ENCODE data around the gene SLC25A3.
"Not testable (repeated sequence)": the region's sequence is repeated elsewhere in the genome, so short reads cannot be mapped to it uniquely, and the experiment has no call there.

SLC25A3 gene

DNA sequence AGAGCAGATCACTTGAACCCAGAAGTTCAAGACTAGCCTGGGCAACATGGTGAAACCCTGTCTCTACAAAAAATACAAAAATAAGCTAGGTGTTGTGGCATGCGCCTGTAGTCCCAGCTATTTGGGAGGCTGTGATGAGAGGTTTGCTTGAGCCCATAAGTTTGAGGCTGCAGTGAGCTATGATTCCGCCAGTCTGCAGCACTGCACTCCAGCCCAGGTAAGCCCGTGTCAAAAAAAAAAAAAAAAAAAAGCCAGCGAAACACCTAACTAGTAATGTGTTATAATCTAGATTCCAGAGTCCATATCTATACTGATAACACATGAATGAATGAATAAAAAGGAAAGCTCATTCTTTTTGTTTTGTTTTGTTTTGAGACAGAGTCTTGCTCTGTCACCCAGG lies 18.5 kb upstream of the SLC25A3 start:
- H3K4me1 ChIP-seq (ENCODE audit: control insufficient read depth in 2 of 2, insufficient read depth in 2 of 2, low read length in 2 of 2), result peaks cover 0 to 21% of the 10 kb centered on the region in 2 donors
- H3K9ac ChIP-seq (ENCODE audit: low read depth in 1 of 2, low read length in 2 of 2), result no peak overlapping the region
- no peaks in the 10 kb centered on the region for H3K9me3 ChIP-seq (ENCODE audit: control insufficient read depth in 2 of 2, low read length in 2 of 2)
- no peak overlapping the region for H3K4me3 ChIP-seq (ENCODE audit: low read length in 2 of 2)
- no peaks in the 10 kb centered on the region for H3K27me3 ChIP-seq (ENCODE audit: control insufficient read depth in 2 of 2, insufficient read depth in 2 of 2, low read length in 2 of 2)
- no peaks in the 10 kb centered on the region for H3K36me3 ChIP-seq (ENCODE audit: control insufficient read depth in 2 of 2, insufficient read depth in 2 of 2, low read length in 2 of 2)
- peak overlapping the region; percentile 26 to 32 for H3K27ac ChIP-seq (ENCODE audit: low read depth in 2 of 2, low read length in 2 of 2)

DNA sequence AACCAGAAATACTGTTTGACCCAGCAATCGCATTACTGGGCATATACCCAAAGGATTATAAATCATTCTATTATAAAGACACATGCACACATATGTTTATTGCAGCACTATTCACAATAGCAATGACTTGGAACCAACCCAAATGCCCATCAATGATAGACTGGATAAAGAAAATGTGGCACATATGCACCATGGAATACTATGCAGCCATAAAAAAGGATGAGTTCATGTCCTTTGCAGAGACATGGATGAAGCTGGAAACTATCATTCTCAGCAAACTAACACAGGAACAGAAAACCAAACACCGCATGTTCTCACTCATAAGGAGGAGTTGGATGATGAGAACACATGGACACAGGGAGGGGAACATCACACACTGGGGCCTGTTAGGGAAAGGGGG lies 16.7 kb upstream of the SLC25A3 start:
- H3K36me3 ChIP-seq (ENCODE audit: control insufficient read depth in 2 of 2, insufficient read depth in 2 of 2, low read length in 2 of 2); H3K27ac ChIP-seq (ENCODE audit: low read depth in 2 of 2, low read length in 2 of 2); H3K9ac ChIP-seq (ENCODE audit: low read depth in 1 of 2, low read length in 2 of 2); H3K4me3 ChIP-seq (ENCODE audit: low read length in 2 of 2); H3K27me3 ChIP-seq (ENCODE audit: control insufficient read depth in 2 of 2, insufficient read depth in 2 of 2, low read length in 2 of 2); H3K9me3 ChIP-seq (ENCODE audit: control insufficient read depth in 2 of 2, low read length in 2 of 2): not testable (repeated sequence)
- H3K4me1 ChIP-seq (ENCODE audit: control insufficient read depth in 2 of 2, insufficient read depth in 2 of 2, low read length in 2 of 2), result peaks cover 0 to 21% of the 10 kb centered on the region in 2 donors

DNA sequence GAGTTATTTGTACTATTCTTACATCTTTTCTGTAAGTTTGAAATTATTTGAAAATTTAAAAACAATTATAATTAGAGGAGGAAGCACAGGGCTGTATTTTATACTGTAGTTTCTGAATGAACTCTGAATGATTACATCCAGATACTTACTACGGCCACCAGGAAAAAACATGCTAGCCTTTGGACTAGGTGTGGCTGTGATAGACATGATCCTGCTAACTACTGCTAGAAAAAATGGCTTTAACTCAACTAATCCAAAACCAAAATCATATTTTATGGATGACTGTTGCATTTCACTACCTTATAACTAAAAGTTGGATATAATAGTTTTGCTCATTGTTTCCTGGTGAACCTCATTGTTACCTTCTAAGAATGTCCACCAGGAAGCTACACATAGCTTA lies 15.1 kb upstream of the SLC25A3 start:
- H3K4me1 ChIP-seq (ENCODE audit: control insufficient read depth in 2 of 2, insufficient read depth in 2 of 2, low read length in 2 of 2), result peaks cover 0 to 19% of the 10 kb centered on the region in 2 donors
- no peaks in the 10 kb centered on the region for H3K9me3 ChIP-seq (ENCODE audit: control insufficient read depth in 2 of 2, low read length in 2 of 2)
- no peak overlapping the region for H3K9ac ChIP-seq (ENCODE audit: low read depth in 1 of 2, low read length in 2 of 2)
- H3K4me3 ChIP-seq (ENCODE audit: low read length in 2 of 2), result no peak overlapping the region
- H3K27ac ChIP-seq (ENCODE audit: low read depth in 2 of 2, low read length in 2 of 2), result peak overlapping the region; percentile 76 to 90
- H3K36me3 ChIP-seq (ENCODE audit: control insufficient read depth in 2 of 2, insufficient read depth in 2 of 2, low read length in 2 of 2), result no peaks in the 10 kb centered on the region
- H3K27me3 ChIP-seq (ENCODE audit: control insufficient read depth in 2 of 2, insufficient read depth in 2 of 2, low read length in 2 of 2), result no peaks in the 10 kb centered on the region

DNA sequence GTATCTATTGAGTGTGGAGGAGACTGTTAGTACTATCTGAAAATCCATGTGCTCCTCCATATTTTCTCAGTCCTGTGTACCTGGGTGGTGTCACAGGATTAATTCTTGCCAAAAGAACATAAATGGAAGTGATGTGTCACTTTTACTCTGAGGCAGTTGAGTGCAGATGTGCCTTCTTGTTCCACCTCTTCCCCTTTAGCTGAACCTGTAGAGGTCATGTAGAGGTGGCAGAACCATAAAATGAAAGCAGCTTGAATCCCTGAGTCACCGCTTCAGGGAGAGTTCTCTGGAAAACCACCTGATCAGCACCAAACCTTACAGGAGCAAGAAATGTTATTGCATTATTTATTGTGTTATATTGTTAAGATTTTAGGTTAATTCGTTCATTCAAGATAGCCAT lies 14.7 kb upstream of the SLC25A3 start:
- Histone ChIP-seq H3K9ac (ENCODE audit: low read depth in 1 of 2, low read length in 2 of 2) (no peak overlapping the region), H3K4me3 (ENCODE audit: low read length in 2 of 2) (no peak overlapping the region), H3K4me1 (ENCODE audit: control insufficient read depth in 2 of 2, insufficient read depth in 2 of 2, low read length in 2 of 2) (peaks cover 0 to 19% of the 10 kb centered on the region in 2 donors), H3K9me3 (ENCODE audit: control insufficient read depth in 2 of 2, low read length in 2 of 2) (no peaks in the 10 kb centered on the region), H3K27me3 (ENCODE audit: control insufficient read depth in 2 of 2, insufficient read depth in 2 of 2, low read length in 2 of 2) (no peaks in the 10 kb centered on the region), H3K36me3 (ENCODE audit: control insufficient read depth in 2 of 2, insufficient read depth in 2 of 2, low read length in 2 of 2) (no peaks in the 10 kb centered on the region), H3K27ac (ENCODE audit: low read depth in 2 of 2, low read length in 2 of 2) (peak overlapping the region; percentile 76 to 90)

DNA sequence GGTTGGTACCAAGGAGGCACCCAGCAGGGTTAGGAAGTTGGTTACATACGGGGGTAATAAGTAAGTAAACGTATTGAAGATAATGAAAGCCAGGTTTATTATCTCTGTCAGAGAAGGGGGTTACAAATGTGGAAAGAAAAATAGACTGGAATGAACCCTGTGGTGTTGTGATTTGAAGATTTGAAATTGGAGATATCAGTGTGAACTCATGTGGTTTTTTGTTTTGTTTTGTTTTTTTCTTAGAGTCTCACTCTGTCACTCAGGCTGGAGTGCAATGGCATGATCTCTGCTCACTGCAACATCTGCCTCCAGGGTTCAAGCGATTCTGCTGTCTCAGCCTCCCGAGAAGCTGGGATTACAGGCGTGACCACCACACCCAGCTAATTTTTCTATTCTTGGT lies 14.1 kb upstream of the SLC25A3 start:
- Histone ChIP-seq H3K36me3 (ENCODE audit: control insufficient read depth in 2 of 2, insufficient read depth in 2 of 2, low read length in 2 of 2) (no peaks in the 10 kb centered on the region), H3K9me3 (ENCODE audit: control insufficient read depth in 2 of 2, low read length in 2 of 2) (no peaks in the 10 kb centered on the region), H3K27me3 (ENCODE audit: control insufficient read depth in 2 of 2, insufficient read depth in 2 of 2, low read length in 2 of 2) (no peaks in the 10 kb centered on the region), H3K9ac (ENCODE audit: low read depth in 1 of 2, low read length in 2 of 2) (no peak overlapping the region), H3K4me3 (ENCODE audit: low read length in 2 of 2) (no peak overlapping the region), H3K4me1 (ENCODE audit: control insufficient read depth in 2 of 2, insufficient read depth in 2 of 2, low read length in 2 of 2) (peaks cover 0 to 18% of the 10 kb centered on the region in 2 donors), H3K27ac (ENCODE audit: low read depth in 2 of 2, low read length in 2 of 2) (peak overlapping the region in 1 of 2 donors; percentile 57)

DNA sequence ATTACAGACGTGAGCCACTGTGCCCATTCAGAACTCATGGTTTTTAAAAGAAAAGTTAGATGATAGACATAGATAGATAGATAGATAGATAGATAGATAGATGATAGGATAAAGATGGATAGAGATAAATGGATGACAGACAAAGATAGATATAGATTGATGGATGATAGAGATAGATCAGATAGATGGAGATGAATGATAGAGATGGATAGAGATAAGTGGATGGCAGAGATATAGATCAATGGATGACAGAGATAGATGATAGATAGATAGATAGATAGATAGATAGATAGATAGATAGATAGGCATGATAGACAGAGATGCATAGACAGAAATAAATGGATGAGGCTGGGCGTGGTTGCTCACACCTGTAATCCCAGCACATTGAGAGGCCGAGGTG lies 13.7 kb upstream of the SLC25A3 start:
- Histone ChIP-seq H3K4me3 (ENCODE audit: low read length in 2 of 2) (no peak overlapping the region), H3K36me3 (ENCODE audit: control insufficient read depth in 2 of 2, insufficient read depth in 2 of 2, low read length in 2 of 2) (no peaks in the 10 kb centered on the region), H3K27me3 (ENCODE audit: control insufficient read depth in 2 of 2, insufficient read depth in 2 of 2, low read length in 2 of 2) (no peaks in the 10 kb centered on the region), H3K27ac (ENCODE audit: low read depth in 2 of 2, low read length in 2 of 2) (no peak overlapping the region), H3K4me1 (ENCODE audit: control insufficient read depth in 2 of 2, insufficient read depth in 2 of 2, low read length in 2 of 2) (peaks cover 0 to 14% of the 10 kb centered on the region in 2 donors), H3K9me3 (ENCODE audit: control insufficient read depth in 2 of 2, low read length in 2 of 2) (no peaks in the 10 kb centered on the region), H3K9ac (ENCODE audit: low read depth in 1 of 2, low read length in 2 of 2) (no peak overlapping the region)

DNA sequence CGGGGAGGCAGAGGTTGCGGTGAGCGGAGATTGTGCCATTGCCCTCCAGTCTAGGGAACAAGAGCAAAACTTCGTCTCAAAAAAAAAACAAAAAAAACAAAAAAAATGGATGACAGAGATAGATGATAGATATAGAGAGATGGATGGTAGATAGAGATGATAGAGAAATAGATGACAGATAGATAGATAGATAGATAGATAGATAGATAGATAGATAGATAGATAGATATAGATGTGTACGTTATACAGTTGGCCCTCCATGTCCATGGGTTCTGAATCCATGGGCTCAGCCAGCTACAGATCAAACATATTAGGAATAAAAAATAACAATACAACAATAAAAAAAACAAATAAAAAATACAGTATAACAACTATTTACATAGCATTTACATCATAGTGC lies 12.8 kb upstream of the SLC25A3 start:
- Histone ChIP-seq H3K27ac (ENCODE audit: low read depth in 2 of 2, low read length in 2 of 2) (no peak overlapping the region), H3K4me3 (ENCODE audit: low read length in 2 of 2) (no peak overlapping the region), H3K9ac (ENCODE audit: low read depth in 1 of 2, low read length in 2 of 2) (no peak overlapping the region), H3K27me3 (ENCODE audit: control insufficient read depth in 2 of 2, insufficient read depth in 2 of 2, low read length in 2 of 2) (no peaks in the 10 kb centered on the region), H3K36me3 (ENCODE audit: control insufficient read depth in 2 of 2, insufficient read depth in 2 of 2, low read length in 2 of 2) (no peaks in the 10 kb centered on the region), H3K9me3 (ENCODE audit: control insufficient read depth in 2 of 2, low read length in 2 of 2) (no peaks in the 10 kb centered on the region), H3K4me1 (ENCODE audit: control insufficient read depth in 2 of 2, insufficient read depth in 2 of 2, low read length in 2 of 2) (peaks cover 0 to 12% of the 10 kb centered on the region in 2 donors)

DNA sequence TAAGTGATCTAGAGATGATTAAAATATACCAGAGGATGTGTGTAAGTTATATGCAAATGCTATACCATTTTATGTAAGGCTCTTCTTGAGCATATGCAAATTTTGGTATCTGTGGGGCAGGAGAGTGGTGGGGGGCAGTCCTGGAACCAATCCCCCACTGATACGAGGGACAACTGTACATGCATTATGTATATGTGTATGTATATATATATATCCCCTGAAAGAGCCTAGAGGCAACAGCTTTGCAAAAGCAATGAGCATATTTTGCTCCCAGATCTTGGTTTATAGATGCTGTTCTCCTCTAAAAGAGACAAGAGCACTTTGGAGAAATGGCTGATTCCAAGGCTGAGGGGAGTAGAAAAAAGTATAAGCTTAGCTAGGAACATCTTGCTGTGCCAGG lies 12.4 kb upstream of the SLC25A3 start:
- H3K27ac ChIP-seq (ENCODE audit: low read depth in 2 of 2, low read length in 2 of 2), result no peak overlapping the region
- H3K9ac ChIP-seq (ENCODE audit: low read depth in 1 of 2, low read length in 2 of 2), result no peak overlapping the region
- H3K36me3 ChIP-seq (ENCODE audit: control insufficient read depth in 2 of 2, insufficient read depth in 2 of 2, low read length in 2 of 2), result no peaks in the 10 kb centered on the region
- H3K4me3 ChIP-seq (ENCODE audit: low read length in 2 of 2), result no peak overlapping the region
- H3K27me3 ChIP-seq (ENCODE audit: control insufficient read depth in 2 of 2, insufficient read depth in 2 of 2, low read length in 2 of 2), result no peaks in the 10 kb centered on the region
- H3K4me1 ChIP-seq (ENCODE audit: control insufficient read depth in 2 of 2, insufficient read depth in 2 of 2, low read length in 2 of 2), result peaks cover 0 to 12% of the 10 kb centered on the region in 2 donors
- H3K9me3 ChIP-seq (ENCODE audit: control insufficient read depth in 2 of 2, low read length in 2 of 2), result no peaks in the 10 kb centered on the region

DNA sequence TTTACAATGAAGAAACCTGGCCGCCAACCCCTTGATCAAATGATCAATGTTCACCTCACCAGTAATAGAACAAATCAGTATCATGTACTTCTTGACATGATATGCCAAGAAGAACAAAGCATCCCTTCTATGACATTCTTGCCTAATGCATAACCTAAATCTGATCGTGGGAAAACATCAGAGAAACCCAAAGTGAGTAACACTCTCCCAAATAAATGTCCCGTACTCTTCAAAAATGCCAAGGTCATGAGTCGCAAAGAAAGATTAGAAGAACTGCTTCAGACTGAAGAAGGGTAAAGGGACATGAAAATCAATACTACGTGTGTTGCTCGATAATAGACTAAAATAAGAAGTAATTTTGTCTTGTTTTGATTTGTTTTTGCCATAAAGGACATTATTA lies 11.4 kb upstream of the SLC25A3 start:
- Histone ChIP-seq H3K36me3 (ENCODE audit: control insufficient read depth in 2 of 2, insufficient read depth in 2 of 2, low read length in 2 of 2) (no peaks in the 10 kb centered on the region), H3K9me3 (ENCODE audit: control insufficient read depth in 2 of 2, low read length in 2 of 2) (no peaks in the 10 kb centered on the region), H3K9ac (ENCODE audit: low read depth in 1 of 2, low read length in 2 of 2) (no peak overlapping the region), H3K27ac (ENCODE audit: low read depth in 2 of 2, low read length in 2 of 2) (no peak overlapping the region), H3K27me3 (ENCODE audit: control insufficient read depth in 2 of 2, insufficient read depth in 2 of 2, low read length in 2 of 2) (no peaks in the 10 kb centered on the region), H3K4me3 (ENCODE audit: low read length in 2 of 2) (no peak overlapping the region), H3K4me1 (ENCODE audit: control insufficient read depth in 2 of 2, insufficient read depth in 2 of 2, low read length in 2 of 2) (peaks cover 0 to 12% of the 10 kb centered on the region in 2 donors)

DNA sequence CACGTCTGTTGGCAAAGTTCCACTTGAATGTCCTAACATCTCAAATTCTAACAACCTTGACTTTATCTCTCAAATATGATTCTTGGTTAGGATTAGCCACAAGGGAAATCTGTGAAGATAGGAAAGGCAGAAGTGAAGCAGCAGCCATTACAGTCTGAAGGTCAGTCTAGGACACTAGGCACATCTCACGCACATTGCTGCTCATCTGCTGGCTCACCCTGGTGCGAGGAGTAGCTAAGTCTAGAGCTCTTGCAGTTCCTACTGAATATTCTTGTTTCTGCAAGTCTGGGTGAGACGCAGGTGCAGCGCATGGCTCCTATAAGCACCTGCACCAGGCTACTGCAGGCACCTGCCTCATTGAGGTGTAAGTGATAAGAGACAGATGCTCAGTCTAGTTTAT lies 6.4 kb upstream of the SLC25A3 start:
- no peaks in the 10 kb centered on the region for H3K9me3 ChIP-seq (ENCODE audit: control insufficient read depth in 2 of 2, low read length in 2 of 2)
- H3K27ac ChIP-seq (ENCODE audit: low read depth in 2 of 2, low read length in 2 of 2), result no peak overlapping the region
- H3K9ac ChIP-seq (ENCODE audit: low read depth in 1 of 2, low read length in 2 of 2), result no peak overlapping the region
- H3K4me1 ChIP-seq (ENCODE audit: control insufficient read depth in 2 of 2, insufficient read depth in 2 of 2, low read length in 2 of 2), result no peaks in the 10 kb centered on the region
- H3K27me3 ChIP-seq (ENCODE audit: control insufficient read depth in 2 of 2, insufficient read depth in 2 of 2, low read length in 2 of 2), result no peaks in the 10 kb centered on the region
- no peaks in the 10 kb centered on the region for H3K36me3 ChIP-seq (ENCODE audit: control insufficient read depth in 2 of 2, insufficient read depth in 2 of 2, low read length in 2 of 2)
- no peak overlapping the region for H3K4me3 ChIP-seq (ENCODE audit: low read length in 2 of 2)

DNA sequence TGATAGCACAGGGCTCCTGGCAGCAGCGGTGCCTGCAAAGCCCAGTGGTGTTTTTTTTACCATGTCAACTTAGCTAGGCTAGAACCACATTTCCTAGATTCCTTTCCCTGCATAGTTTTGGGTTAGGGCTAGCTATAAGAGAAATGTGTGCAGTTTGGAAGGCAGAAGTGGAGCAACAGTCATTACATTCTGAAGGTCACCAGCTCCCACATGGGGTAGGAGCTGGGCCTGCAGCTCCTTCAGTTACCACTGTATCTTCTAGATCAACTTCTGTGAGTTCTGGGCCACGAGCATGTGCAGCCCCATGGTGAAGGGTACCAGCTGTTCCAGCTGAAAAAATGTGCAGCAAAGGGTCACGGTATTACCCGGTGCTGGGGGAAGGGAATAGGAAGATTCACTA lies 2.3 kb upstream of the SLC25A3 start:
- Histone ChIP-seq H3K4me1 (ENCODE audit: control insufficient read depth in 2 of 2, insufficient read depth in 2 of 2, low read length in 2 of 2) (peaks cover 11 to 12% of the 10 kb centered on the region in 2 donors), H3K9me3 (ENCODE audit: control insufficient read depth in 2 of 2, low read length in 2 of 2) (no peaks in the 10 kb centered on the region), H3K4me3 (ENCODE audit: low read length in 2 of 2) (no peak overlapping the region), H3K27ac (ENCODE audit: low read depth in 2 of 2, low read length in 2 of 2) (no peak overlapping the region), H3K36me3 (ENCODE audit: control insufficient read depth in 2 of 2, insufficient read depth in 2 of 2, low read length in 2 of 2) (peaks cover under 1 to 9% of the 10 kb centered on the region in 2 donors), H3K27me3 (ENCODE audit: control insufficient read depth in 2 of 2, insufficient read depth in 2 of 2, low read length in 2 of 2) (no peaks in the 10 kb centered on the region), H3K9ac (ENCODE audit: low read depth in 1 of 2, low read length in 2 of 2) (no peak overlapping the region)
